Stimulated activated CD8-positive, alpha-beta memory T cell treated with anti-CD3 and anti-CD28 coated beads, Interleukin-4, amount 100 ng/mL, for 4 hours (primary cell): Measurements from ENCODE around the gene SEC62.
"Not testable (repeated sequence)": the region's sequence is repeated elsewhere in the genome, so short reads cannot be mapped to it uniquely, and the experiment has no call there.

Experiments
- DNase-seq, 2 donors: peaks; one replicate each; pipeline ENCODE4 v3.0.0-alpha.2; 2020; ENCODE audit warnings: low read depth in 2 of 2, low spot score in 1 of 2

The SEC62 gene

GRCh38 chr3:170012683-170013400, 46.2 kb downstream of the SEC62 start:
- no peak for DNase-seq

GRCh38 chr3:170016057-170016456, 49.5 kb downstream of the SEC62 start:
- no peak for DNase-seq

DNA sequence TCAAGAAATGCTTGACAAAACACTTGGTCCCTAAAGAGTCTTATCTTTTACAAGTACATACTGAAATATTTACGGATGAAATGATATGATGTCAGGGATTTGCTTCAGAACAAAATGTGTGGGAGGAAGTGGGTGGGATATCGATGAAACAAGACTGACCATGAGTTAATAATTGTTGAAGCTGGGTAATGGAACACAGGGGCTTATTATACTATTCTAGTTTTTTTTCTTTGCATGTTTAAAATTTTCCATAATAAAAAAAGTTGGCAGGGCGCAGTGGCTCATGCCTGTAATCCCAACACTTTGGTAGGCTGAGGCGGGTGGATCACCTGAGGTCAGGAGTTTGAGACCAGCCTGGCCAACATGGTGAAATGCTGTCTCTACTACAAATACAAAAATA, 52.7 kb downstream of the SEC62 start:
- not testable (repeated sequence) for DNase-seq

DNA sequence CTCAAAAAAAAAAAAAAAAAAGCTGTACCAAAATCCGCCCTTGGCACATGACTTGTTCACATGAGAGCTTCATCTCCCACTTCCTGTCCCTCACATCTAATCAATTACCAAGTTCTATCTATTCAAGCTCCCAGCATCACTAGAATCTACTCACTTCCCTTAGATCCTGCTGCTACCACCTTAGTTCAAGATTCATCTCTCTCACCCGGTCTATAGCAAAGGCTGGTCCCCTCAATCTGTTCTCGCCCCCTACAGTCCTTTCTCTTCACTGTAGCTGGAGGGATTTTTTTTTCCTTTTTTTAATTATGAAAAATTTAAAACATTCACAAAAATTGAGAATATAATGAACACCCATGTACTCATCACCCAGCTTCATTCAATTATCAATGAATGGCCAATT, 54.5 kb downstream of the SEC62 start:
- no peak for DNase-seq

GRCh38 chr3:170022336-170022735, 55.7 kb downstream of the SEC62 start:
- no peak for DNase-seq

- DNase-seq: no peak
Measured at GRCh38 chr3:170023165-170023564, 56.6 kb downstream of the SEC62 start.

DNA sequence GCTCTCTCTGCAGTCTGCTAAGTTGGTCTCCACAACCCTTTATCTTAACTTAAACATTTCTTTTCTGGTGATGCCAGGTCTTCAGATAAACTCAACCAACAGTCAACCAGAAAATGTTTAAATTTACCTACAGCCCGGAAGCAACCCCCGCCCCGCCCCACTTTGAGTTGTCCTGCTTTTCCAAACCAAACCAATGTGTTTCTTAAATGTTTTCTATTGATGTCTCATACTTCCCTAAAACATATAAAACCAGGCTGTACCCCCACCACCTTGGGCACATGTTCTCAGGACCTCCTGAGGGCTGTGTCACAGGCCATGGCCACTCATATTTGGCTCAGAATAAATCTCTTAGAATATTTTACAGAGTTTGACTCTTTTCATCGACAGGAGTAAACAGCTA, 58.0 kb downstream of the SEC62 start:
- no peak for DNase-seq

DNA sequence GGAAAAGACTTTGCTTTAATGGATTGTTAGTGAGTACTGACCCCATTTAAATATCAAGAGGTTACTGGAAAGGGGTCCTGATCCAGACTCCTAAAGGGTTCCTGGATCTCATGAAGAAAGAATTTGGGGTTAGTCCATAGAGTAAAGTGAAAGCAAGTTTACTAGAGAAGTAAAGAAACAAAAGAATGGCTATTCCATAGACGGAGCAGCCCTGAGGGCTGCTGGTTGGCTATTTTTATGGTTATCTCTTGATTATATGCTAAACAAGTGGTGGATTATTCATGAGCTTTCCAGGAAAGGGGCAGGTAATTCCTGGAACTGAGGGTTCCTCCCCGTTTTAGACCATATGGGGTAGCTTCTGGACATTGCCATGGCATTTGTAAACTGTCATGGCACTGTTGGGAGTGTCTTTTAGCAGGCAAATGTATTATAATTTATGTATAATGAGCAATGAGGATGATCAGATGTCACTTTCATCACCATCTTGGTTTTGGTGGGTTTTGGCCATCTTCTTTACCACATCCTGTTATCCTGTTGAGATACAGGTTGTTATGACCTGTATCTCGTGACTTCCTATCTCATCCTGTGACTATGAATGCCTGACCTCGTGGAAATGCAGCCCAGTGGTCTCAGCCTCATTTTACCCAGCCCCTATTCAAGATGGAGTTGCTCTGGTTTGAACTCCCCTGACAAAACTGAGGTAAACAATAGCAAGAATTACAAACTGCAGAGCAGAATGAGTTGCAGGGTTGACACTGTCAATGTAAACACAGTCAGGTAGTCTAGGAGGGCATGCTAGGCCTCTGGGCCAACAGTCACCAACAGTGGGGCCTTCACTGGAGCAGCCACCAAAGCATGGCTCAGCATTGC, 60.9 kb downstream of the SEC62 start:
- DNase-seq: no peak

- no peak for DNase-seq
Measured at GRCh38 chr3:170033489-170033888, 66.9 kb downstream of the SEC62 start.

DNA sequence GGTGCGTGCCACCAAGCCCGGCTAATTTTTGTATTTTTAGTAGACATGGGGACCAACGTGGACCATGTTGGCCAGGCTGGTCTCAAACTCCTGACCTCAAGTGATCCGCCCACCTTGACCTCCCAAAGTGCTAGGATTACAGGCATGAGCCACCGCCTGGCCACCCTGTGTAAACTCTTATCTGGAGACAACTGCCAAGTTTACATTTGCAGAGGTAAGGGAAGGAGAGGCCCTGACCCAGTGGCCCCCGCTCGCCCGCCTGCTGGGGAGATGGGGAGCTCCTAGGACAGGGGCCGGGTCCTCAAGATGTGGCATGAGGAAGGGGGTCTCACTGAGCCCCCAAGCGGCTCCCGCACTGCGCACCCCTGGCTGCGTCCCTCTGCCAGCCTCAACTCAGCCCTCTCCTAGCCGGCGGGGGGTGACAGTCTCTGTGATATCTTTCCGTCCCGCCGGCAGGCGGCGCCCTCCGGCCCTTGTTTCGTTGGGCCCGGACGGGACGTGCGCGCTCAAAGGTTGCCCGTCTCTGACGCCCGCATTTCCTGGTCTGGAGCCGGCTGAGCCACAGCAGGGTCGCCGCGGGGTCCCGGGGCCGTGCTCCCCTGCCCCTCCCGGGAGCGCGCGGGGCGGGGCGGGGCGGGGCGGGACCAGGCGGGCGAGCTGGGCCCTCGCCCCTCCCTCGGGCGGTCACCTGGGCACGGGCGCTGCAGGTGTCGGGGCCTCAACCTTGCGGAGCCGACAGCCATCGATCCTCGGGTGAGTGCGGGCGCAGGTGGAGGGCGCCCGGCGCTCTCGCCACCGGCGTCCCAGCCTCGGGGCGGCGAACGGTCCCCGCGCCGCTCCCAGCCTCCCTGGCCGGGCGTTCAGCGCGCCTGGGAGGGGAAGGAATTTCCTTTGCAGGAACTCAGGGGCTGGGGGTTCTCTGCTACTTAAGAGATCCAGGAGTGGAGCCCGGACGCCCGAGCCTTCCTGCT, 71.1 kb downstream of the SEC62 start, which contains the start of gene GPR160:
Gene GPR160 (plus strand): TSS at position 533 of the 971 bp plus-strand sequence. CDS start 45,978 bp downstream, outside the sequence.
- peak; percentile 44 to 52 for DNase-seq

DNA sequence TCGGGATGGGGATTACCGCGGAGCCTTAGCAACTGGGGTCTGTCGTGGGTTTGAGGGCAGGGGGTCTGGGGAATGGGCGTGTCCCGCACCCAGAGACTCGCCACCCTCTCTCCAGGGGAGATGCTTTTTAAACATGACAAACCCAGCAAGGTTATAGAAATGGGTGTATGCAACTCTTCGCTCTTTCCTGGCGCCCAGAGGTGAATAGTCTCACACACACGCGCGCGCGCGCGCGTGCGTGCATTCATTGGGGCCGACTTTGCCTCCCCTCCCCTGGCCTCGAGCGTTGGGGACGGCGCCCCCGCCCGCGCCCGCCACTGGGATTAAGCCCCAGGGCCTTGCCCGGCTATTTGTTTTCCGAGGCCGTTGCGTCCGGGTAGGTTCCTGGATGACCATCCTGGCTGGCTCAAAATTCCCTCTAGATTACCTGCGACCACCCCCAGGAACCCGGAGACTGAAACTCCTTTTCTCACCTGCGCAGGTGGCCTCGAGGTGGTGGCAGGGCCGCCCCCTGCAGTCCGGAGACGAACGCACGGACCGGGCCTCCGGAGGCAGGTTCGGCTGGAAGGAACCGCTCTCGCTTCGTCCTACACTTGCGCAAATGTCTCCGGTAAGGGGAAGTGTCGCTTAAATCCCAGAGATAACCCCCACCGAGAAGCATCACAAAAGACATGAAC, 72.0 kb downstream of the SEC62 start:
- DNase-seq: no peak

GRCh38 chr3:170040418-170040817, 73.8 kb downstream of the SEC62 start:
- DNase-seq: no peak

GRCh38 chr3:170043506-170043905, 76.9 kb downstream of the SEC62 start:
- no peak for DNase-seq

- DNase-seq: no peak
Measured at GRCh38 chr3:170044271-170044670, 77.7 kb downstream of the SEC62 start.

- DNase-seq: no peak
Measured at GRCh38 chr3:170044795-170045244, 78.2 kb downstream of the SEC62 start.

DNA sequence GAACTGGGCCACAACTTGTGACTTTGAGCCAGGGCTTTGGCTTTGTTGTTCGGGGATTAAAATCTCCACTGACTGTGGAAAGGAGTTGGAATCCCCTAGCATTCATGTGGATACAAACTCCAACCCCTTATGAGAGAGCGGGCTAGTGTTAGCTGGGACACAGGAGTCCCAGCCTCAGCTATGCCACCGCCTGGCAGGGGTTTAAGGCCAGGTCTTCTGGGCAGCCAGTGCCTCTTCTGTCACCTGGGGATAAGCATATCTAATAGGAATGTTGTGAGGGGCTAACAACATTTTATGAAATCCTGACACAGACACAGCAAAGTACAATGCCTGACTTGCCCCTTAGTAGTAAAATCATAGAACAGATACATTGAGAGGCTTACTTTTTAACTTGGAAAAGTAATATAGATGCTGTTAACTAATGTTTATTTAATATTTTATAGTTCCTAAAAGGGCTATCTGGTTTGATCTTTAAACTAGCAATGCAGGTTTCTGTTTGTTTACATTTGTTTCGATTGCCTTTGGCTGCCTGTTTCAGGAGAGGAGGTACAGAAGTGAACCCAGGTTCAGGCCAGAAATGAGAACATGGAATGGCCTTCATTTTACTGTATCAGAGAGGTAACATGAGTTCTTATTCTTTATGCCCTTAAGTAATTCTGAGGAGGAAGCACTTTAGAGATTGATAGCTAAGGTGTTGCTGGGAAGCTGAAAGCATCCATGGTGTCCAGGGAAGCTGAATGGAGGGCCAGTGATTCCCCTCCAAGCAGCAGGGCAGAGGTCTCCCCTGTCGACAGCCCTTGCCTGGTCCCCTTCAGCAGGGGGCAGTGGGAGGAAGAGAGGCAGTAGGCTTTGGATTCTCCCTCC, 79.9 kb downstream of the SEC62 start:
- DNase-seq: no peak

DNA sequence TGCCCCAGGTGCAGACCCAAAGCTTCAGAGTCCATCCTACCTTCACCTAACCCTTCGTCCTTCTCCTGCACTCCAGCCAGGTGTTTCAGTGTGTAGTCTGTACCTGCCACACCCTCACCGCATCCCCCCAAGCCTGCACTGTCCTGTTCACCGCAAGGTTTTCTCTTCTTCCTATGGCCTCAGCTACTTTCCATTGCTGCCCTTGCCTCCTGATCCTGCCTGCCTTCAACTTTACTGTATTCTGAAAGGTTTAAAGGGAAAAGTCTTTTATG, 80.5 kb downstream of the SEC62 start:
- DNase-seq: no peak
